ENCODE measurements around the gene TMEM247. TPM values are rescaled to one million over a fixed set of nuclear protein-coding genes. Genes with fewer than 3 reads are reported as not detected.

TMEM247 gene
- total RNA-seq, 1 donor from 2014 or later, result not detected

DNA sequence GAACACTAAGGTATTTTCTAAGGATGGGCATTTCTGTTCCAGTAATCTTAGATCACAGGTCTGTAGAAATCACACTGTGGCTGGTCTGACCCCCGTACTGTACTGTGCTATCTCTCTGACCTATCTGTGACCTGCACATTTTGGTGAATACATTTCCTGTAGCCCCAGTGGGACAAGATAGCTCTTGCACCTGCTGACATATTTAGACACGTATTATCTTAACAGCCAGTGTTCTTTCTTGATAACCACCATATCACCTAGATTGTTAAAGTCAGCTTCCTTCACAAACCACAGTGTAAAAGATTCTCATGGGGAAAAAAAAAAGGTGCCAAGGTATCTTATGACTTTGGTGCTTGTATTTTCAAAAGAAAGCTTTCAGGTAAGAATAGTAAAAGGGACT, 39.8 kb upstream of the TMEM247 start:
- TF ChIP-seq, protein P1, sequence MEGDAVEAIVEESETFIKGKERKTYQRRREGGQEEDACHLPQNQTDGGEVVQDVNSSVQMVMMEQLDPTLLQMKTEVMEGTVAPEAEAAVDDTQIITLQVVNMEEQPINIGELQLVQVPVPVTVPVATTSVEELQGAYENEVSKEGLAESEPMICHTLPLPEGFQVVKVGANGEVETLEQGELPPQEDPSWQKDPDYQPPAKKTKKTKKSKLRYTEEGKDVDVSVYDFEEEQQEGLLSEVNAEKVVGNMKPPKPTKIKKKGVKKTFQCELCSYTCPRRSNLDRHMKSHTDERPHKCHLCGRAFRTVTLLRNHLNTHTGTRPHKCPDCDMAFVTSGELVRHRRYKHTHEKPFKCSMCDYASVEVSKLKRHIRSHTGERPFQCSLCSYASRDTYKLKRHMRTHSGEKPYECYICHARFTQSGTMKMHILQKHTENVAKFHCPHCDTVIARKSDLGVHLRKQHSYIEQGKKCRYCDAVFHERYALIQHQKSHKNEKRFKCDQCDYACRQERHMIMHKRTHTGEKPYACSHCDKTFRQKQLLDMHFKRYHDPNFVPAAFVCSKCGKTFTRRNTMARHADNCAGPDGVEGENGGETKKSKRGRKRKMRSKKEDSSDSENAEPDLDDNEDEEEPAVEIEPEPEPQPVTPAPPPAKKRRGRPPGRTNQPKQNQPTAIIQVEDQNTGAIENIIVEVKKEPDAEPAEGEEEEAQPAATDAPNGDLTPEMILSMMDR (IDR thresholded peaks at IDR 0.05), result no peak
- TF ChIP-seq POLR2A (IDR thresholded peaks at IDR 0.05) (no peak), POLR2AphosphoS5 (IDR thresholded peaks at IDR 0.05; ENCODE audit: insufficient read depth in 1 of 2, low read depth in 1 of 2) (no peak)
- DNase-seq (ENCODE audit: extremely low spot score in 2 of 2), result no peak
- Histone ChIP-seq H3K4me1 (peaks cover 6% of the 10 kb centered on the region), H3K27me3 (no peaks in the 10 kb centered on the region), H3K4me3 (no peak overlapping the region), H3K9me3 (no peaks in the 10 kb centered on the region), H3K27ac (no peak overlapping the region), H3K36me3 (no peaks in the 10 kb centered on the region)
- intact Hi-C loops (cut with DNase I), result no loop called here

DNA sequence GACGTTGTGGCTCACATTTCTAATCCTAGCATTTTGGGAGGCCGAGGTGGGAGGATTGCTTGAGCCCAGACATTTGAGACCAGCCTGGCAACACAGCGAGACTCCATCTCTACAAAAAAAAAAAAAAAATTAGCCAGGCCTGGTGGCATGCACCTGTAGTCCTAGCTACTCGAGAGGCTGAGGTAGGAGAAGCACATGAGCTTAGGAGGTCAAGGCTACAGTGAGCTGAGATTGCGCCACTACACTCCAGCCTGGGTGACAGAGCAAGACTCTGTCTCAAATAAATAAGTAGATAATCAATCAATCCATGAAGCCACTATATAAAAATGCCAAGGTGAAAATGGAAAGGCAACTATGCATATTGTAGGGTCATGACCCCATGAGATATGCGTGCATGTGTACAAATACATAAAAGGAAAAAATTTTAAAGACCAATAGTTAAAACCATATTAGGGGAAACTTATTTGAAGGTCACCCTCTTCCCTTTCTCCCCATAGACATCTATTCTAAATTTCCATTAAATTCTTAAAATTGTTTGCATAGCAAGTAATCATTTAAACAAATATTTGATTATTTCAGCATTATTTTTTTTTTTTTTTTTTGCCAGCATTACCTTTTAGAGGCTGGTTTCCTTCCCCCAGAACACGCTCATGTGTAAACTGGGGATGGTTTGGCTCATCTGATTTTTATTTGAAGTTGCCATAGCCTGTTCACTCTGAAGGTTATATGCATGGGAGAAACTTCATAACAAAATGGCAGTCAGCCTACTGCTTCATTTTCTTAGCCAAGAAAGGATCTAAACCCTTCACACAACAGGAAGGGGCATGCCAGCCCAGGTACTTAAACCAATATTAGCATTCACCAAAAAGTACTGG, 37.3 kb upstream of the TMEM247 start:
- no peak overlapping the region for H3K27ac ChIP-seq
- TF ChIP-seq, protein P1 (IDR thresholded peaks at IDR 0.05), result no peak
- TF ChIP-seq POLR2AphosphoS5 (IDR thresholded peaks at IDR 0.05; ENCODE audit: insufficient read depth in 1 of 2, low read depth in 1 of 2), result no peak
- no peaks in the 10 kb centered on the region for H3K9me3 ChIP-seq
- no peak overlapping the region for H3K4me3 ChIP-seq
- intact Hi-C loops (cut with DNase I), result no loop called here
- no peaks in the 10 kb centered on the region for H3K27me3 ChIP-seq
- no peak for DNase-seq (ENCODE audit: extremely low spot score in 2 of 2)
- H3K4me1 ChIP-seq, result no peaks in the 10 kb centered on the region
- H3K36me3 ChIP-seq, result no peaks in the 10 kb centered on the region

DNA sequence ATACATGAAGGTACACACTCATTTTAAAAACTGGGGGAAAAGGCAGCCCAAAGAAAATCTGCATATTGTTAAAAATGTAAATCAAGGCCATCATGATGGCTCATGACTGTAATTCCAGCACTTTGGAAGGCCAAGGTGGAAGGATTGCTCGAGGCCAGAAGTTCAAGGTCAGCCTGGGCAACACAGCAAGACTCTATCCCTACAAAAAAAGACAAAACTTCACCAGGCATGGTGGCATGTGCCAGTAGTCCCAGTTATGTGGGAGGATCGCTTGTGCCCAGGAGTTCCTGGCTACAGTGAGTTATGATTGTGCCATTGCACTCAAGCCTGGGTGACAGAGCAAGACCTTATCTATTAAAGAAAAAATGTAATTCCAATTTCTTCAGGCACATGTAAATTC, 34.6 kb upstream of the TMEM247 start:
- DNase-seq (ENCODE audit: extremely low spot score in 2 of 2), result no peak

DNA sequence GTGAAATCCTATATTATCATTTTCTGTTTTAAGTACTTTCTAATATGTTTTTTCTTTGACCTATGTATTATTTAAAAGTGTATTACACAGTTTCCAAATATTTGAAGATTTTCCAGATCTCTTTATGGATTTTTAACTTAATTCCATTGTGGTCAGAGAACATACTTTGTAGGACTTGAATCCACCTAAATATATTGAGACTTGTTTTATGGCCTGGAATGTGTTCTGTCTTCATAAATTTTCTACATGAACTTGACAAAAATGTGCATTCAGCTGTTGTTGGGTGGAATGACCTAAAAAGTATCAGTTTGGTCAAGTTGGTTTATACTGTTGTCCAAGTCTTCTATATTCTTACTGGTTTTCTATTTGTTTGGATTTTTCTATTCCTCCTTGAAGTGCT, 33.8 kb upstream of the TMEM247 start:
- TF ChIP-seq POLR2A (IDR thresholded peaks at IDR 0.05) (no peak), POLR2AphosphoS5 (IDR thresholded peaks at IDR 0.05; ENCODE audit: insufficient read depth in 1 of 2, low read depth in 1 of 2) (no peak)
- TF ChIP-seq, protein P1 (IDR thresholded peaks at IDR 0.05), result no peak
- no peaks in the 10 kb centered on the region for H3K9me3 ChIP-seq
- intact Hi-C loops (cut with DNase I), result no loop called here

More for the DNA sequence above, 34.6 kb upstream of the TMEM247 start:
- no peaks in the 10 kb centered on the region for H3K27me3 ChIP-seq
- H3K9me3 ChIP-seq, result no peaks in the 10 kb centered on the region
- no peak overlapping the region for H3K4me3 ChIP-seq
- no peaks in the 10 kb centered on the region for H3K36me3 ChIP-seq
- intact Hi-C loops (cut with DNase I), result no loop called here
- no peak for TF ChIP-seq POLR2AphosphoS5 (IDR thresholded peaks at IDR 0.05; ENCODE audit: insufficient read depth in 1 of 2, low read depth in 1 of 2)
- TF ChIP-seq, protein P1 (IDR thresholded peaks at IDR 0.05), result no peak
- TF ChIP-seq POLR2A (IDR thresholded peaks at IDR 0.05), result no peak
- H3K27ac ChIP-seq, result no peak overlapping the region
- H3K4me1 ChIP-seq, result no peaks in the 10 kb centered on the region

More for the DNA sequence above, 33.8 kb upstream of the TMEM247 start:
- no peaks in the 10 kb centered on the region for H3K4me1 ChIP-seq
- DNase-seq (ENCODE audit: extremely low spot score in 2 of 2), result no peak
- H3K4me3 ChIP-seq, result no peak overlapping the region
- H3K27me3 ChIP-seq, result no peaks in the 10 kb centered on the region
- no peaks in the 10 kb centered on the region for H3K36me3 ChIP-seq
- no peak overlapping the region for H3K27ac ChIP-seq
